ENCODE results near the gene LRRC31.

DNA sequence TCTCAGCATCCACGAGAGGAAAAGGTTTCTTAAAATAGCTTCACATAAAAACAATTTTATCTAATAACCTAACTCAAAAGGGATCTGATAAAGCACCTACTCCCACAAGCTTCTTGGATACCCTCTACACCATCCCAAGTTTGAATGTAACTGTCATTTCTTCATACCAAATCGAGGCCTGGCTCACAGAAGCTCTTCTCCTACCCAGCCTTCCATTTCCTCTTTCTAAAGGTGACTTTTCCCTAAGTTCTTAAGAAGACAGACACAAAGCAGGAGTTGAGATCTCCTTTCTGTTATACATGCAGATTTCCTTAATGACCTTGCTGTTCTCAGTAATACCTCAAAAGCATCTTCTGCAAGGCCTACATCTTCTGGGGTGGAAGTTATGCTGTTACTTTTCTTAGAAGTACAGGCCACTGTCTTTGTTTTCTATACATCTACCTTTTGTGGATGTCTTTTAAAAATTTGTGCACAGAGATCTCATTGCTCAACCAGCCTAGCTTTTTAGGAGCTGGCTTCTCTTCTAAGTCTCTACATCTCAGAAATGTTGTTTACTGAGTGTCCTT lies 60.4 kb downstream of the LRRC31 start:
- TF ChIP-seq, protein P1, sequence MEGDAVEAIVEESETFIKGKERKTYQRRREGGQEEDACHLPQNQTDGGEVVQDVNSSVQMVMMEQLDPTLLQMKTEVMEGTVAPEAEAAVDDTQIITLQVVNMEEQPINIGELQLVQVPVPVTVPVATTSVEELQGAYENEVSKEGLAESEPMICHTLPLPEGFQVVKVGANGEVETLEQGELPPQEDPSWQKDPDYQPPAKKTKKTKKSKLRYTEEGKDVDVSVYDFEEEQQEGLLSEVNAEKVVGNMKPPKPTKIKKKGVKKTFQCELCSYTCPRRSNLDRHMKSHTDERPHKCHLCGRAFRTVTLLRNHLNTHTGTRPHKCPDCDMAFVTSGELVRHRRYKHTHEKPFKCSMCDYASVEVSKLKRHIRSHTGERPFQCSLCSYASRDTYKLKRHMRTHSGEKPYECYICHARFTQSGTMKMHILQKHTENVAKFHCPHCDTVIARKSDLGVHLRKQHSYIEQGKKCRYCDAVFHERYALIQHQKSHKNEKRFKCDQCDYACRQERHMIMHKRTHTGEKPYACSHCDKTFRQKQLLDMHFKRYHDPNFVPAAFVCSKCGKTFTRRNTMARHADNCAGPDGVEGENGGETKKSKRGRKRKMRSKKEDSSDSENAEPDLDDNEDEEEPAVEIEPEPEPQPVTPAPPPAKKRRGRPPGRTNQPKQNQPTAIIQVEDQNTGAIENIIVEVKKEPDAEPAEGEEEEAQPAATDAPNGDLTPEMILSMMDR (conservative IDR thresholded peaks at IDR 0.05; ENCODE audit: low read depth in 2 of 2) = no peak
- TF ChIP-seq JUNB (IDR thresholded peaks at IDR 0.05; ENCODE audit: unreplicated experiment) (no peak), POLR2AphosphoS5 (IDR thresholded peaks at IDR 0.05; ENCODE audit: low read depth) (no peak), EZH2 (IDR thresholded peaks at IDR 0.05; ENCODE audit: low read depth, unreplicated experiment) (no peak), CREB1 (CRISPR knock-in tag; IDR thresholded peaks at IDR 0.05; ENCODE audit: low read depth) (no peak), EZH2phosphoT487 (IDR thresholded peaks at IDR 0.05; ENCODE audit: unreplicated experiment) (no peak), ZNF331 (CRISPR knock-in tag; IDR thresholded peaks at IDR 0.05; ENCODE audit: low read depth) (no peak), ZNF114 (CRISPR knock-in tag; IDR thresholded peaks at IDR 0.05) (no peak), NANOG (IDR thresholded peaks at IDR 0.05; ENCODE audit: borderline replicate concordance) (no peak)
- TF ChIP-seq, protein P2, sequence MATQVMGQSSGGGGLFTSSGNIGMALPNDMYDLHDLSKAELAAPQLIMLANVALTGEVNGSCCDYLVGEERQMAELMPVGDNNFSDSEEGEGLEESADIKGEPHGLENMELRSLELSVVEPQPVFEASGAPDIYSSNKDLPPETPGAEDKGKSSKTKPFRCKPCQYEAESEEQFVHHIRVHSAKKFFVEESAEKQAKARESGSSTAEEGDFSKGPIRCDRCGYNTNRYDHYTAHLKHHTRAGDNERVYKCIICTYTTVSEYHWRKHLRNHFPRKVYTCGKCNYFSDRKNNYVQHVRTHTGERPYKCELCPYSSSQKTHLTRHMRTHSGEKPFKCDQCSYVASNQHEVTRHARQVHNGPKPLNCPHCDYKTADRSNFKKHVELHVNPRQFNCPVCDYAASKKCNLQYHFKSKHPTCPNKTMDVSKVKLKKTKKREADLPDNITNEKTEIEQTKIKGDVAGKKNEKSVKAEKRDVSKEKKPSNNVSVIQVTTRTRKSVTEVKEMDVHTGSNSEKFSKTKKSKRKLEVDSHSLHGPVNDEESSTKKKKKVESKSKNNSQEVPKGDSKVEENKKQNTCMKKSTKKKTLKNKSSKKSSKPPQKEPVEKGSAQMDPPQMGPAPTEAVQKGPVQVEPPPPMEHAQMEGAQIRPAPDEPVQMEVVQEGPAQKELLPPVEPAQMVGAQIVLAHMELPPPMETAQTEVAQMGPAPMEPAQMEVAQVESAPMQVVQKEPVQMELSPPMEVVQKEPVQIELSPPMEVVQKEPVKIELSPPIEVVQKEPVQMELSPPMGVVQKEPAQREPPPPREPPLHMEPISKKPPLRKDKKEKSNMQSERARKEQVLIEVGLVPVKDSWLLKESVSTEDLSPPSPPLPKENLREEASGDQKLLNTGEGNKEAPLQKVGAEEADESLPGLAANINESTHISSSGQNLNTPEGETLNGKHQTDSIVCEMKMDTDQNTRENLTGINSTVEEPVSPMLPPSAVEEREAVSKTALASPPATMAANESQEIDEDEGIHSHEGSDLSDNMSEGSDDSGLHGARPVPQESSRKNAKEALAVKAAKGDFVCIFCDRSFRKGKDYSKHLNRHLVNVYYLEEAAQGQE (IDR thresholded peaks at IDR 0.05; ENCODE audit: unreplicated experiment) = no peak
- TF ChIP-seq, protein P3, sequence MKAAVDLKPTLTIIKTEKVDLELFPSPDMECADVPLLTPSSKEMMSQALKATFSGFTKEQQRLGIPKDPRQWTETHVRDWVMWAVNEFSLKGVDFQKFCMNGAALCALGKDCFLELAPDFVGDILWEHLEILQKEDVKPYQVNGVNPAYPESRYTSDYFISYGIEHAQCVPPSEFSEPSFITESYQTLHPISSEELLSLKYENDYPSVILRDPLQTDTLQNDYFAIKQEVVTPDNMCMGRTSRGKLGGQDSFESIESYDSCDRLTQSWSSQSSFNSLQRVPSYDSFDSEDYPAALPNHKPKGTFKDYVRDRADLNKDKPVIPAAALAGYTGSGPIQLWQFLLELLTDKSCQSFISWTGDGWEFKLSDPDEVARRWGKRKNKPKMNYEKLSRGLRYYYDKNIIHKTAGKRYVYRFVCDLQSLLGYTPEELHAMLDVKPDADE (IDR thresholded peaks at IDR 0.05) = no peak
- TF ChIP-seq, protein P4, sequence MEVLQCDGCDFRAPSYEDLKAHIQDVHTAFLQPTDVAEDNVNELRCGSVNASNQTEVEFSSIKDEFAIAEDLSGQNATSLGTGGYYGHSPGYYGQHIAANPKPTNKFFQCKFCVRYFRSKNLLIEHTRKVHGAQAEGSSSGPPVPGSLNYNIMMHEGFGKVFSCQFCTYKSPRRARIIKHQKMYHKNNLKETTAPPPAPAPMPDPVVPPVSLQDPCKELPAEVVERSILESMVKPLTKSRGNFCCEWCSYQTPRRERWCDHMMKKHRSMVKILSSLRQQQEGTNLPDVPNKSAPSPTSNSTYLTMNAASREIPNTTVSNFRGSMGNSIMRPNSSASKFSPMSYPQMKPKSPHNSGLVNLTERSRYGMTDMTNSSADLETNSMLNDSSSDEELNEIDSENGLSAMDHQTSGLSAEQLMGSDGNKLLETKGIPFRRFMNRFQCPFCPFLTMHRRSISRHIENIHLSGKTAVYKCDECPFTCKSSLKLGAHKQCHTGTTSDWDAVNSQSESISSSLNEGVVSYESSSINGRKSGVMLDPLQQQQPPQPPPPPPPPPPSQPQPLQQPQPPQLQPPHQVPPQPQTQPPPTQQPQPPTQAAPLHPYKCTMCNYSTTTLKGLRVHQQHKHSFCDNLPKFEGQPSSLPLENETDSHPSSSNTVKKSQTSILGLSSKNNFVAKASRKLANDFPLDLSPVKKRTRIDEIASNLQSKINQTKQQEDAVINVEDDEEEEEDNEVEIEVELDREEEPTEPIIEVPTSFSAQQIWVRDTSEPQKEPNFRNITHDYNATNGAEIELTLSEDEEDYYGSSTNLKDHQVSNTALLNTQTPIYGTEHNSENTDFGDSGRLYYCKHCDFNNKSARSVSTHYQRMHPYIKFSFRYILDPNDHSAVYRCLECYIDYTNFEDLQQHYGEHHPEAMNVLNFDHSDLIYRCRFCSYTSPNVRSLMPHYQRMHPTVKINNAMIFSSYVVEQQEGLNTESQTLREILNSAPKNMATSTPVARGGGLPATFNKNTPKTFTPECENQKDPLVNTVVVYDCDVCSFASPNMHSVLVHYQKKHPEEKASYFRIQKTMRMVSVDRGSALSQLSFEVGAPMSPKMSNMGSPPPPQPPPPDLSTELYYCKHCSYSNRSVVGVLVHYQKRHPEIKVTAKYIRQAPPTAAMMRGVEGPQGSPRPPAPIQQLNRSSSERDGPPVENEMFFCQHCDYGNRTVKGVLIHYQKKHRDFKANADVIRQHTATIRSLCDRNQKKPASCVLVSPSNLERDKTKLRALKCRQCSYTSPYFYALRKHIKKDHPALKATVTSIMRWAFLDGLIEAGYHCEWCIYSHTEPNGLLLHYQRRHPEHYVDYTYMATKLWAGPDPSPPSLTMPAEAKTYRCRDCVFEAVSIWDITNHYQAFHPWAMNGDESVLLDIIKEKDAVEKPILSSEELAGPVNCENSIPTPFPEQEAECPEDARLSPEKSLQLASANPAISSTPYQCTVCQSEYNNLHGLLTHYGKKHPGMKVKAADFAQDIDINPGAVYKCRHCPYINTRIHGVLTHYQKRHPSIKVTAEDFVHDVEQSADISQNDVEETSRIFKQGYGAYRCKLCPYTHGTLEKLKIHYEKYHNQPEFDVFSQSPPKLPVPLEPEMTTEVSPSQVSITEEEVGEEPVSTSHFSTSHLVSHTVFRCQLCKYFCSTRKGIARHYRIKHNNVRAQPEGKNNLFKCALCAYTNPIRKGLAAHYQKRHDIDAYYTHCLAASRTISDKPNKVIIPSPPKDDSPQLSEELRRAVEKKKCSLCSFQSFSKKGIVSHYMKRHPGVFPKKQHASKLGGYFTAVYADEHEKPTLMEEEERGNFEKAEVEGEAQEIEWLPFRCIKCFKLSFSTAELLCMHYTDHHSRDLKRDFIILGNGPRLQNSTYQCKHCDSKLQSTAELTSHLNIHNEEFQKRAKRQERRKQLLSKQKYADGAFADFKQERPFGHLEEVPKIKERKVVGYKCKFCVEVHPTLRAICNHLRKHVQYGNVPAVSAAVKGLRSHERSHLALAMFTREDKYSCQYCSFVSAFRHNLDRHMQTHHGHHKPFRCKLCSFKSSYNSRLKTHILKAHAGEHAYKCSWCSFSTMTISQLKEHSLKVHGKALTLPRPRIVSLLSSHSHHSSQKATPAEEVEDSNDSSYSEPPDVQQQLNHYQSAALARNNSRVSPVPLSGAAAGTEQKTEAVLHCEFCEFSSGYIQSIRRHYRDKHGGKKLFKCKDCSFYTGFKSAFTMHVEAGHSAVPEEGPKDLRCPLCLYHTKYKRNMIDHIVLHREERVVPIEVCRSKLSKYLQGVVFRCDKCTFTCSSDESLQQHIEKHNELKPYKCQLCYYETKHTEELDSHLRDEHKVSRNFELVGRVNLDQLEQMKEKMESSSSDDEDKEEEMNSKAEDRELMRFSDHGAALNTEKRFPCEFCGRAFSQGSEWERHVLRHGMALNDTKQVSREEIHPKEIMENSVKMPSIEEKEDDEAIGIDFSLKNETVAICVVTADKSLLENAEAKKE (CRISPR knock-in tag; IDR thresholded peaks at IDR 0.05) = no peak
